GM19468 (cell line): ENCODE measurements around the gene CACNB1.

Experiments
- ATAC-seq: cut with Tn5 transposase; IDR thresholded peaks from one replicate; pipeline ENCODE4 v1.9.1; 2021; ENCODE audit warnings: mild to moderate bottlenecking, moderate library complexity, moderate number of reproducible peaks; ENCODE audit not compliant: unreplicated experiment; ENCODE audit errors: extremely low read depth

CACNB1 gene

DNA sequence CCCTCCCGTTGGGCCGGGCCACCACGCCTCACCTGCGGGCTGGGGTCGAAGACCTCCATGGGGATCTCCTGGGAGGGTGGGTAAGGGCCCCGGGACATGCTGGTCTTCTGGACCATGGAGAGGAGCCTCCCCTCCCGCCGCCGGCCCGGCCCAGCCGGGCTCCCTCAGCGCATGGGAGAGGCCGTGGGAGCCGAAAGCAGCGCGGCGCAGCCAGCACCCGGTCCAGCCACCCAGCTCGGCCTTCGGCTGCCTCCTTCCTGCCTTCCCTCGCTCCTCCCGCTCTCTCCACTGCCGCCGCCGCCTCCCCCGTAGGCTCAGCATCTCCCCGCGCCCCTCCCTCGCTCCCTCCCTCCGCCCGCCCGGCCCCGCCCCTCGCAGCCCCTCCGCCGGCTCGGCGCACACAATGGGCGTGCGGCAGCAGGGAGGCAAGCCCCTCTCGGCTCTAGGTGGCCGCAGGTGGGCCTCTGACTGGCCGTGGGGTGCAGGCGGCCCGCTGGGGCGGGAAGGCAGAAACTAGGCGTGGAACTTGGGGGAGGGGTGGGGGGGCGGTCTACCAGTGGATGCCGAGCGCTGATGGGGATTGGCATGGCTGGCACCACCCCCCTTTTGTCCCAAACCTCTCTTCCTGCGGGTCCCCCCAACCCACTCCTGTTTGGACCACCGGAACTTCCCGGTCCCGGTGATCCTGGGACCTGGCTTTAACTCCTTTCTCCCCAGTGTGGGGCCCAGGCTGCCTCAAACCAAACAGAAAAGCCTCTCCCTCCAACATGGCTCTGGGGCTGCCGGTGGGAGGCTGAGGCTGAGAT lies at the start of gene CACNB1:
CACNB1 (minus strand) TSS at position 290 of the 806 bp plus-strand sequence; CDS start at position 116, 174 bp downstream.
- ATAC-seq: no peak

DNA sequence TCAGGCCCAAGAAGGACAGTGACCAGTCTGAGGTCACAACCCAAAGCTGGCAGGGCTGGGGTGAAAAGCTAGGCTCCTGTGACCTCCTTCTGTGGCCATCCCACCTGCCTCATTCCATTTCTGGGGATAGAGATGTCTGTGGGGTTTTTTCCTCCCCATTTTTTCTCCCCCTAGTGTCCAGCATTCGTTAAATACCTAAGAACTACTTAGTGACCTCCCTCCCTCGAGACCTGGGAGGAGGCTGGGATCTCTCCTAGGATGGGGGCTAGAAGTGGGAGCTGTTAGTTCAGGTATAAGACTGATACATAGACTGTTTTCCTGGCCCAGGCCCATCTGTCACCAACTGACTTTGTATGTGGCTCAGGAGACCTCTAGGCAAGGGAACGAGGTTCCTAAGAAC lies 48.8 kb upstream of the CACNB1 start:
- no peak for ATAC-seq

DNA sequence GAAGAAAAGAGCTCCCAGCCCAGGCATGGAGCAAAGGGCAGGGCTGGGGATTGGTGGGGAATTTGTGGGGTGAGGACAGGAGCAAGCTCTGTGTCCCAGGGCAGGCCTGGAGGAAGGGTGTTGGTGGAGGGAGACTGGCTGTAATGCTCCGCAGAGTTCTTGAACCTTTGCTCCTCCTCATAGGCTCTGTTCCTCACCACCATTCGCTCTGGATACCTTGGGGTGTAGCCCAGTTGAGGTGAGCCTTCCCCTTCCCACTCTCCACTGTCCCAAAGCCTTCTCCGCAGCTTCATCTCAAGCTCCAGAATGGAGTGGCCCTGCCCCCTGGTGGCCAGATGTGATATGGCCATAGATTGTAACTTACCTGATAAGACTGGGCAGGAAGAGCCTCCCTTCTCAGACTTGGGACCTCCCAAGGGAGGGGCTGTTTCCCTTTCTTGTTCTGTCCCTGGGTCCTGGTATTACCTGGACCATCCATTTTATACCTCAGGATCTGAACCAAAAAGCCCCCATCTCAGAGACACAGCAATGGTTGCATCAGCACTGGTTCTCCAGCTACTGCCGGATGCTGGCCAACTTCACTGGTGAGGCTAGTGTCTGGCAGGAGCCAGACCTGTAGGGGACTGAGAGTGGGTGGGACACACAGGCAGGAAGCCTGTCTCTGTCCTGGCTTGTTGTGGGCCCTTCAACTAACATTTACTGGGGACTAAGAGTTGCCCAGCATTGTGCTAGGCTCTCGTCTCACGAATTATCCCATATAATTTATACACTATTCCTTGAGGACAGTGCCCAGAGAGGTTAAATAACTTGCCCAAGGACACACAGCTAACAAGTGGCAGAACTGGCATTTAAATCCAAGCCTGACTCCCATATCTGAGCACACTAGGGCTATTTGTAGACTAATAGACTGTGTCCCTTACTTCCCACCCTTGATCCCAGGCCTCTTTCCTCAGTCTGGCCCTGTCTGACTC lies 47.4 kb upstream of the CACNB1 start:
- no peak for ATAC-seq

DNA sequence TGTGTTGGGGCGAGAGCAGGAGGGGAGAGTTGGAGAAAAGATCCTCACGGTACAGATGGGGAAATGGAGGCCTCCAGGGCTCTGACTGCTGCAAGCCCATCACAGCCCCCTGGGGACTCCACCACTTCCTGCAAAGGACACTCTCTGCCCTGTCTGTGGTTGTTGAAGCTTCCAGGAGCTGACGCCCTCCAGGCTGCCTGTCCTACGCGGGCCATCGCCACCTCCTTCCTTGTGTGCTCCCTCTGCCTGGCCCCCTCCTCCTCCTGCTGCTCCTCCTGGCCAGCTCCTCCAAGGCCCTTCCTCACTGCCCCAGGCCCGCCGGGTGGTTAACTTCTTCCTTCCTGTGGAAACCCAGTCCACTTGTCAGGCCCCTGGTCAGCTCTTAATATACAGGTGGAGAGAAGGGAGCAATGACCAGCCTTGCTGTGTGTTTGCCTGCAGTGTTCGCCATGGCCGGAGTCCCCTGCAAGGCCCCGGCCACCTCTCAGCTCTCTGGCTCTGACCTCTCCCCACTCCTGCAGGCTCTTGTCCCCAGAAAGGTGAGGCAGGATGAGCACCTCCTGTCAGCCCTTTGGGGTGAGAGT lies 46.6 kb upstream of the CACNB1 start:
- no peak for ATAC-seq

DNA sequence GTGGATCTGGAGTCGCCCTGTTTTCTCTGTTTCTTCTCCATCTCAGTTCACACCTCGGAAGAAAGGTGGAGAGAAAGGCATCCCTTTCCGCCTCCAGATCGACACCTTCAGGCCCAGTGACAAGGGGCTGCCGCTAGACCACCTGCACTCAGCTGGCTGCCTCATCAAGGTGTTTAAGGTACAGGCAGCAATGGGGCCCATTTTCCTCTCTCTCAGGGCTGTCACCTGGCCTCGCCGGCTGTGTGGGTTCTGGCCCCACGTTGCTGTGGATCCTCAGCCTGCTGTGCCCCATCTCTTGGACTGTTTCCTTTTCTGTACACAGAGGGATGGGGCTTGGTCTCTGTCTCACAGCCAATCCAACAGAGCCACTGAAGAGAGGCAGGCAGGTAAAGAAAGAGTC lies 45.7 kb upstream of the CACNB1 start:
- ATAC-seq: no peak

DNA sequence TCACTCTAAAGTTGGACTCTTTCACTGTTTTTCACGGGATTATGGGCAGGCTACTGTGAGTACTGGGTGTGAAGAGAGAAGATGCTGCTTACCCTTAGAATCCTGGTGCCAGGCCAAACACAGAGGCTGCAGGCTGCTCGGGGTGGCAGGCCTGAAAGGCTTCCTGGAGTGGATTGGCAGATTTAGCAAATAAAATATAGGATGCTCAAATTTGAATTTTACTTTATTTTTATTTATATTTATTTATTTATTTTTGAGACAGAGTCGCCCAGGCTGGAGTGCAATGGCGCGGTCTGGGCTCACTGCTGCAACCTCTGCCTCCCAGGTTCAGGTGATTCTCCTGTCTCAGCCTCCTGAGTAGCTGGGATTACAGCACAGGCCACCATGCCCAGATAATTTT lies 43.2 kb upstream of the CACNB1 start:
- no peak for ATAC-seq

DNA sequence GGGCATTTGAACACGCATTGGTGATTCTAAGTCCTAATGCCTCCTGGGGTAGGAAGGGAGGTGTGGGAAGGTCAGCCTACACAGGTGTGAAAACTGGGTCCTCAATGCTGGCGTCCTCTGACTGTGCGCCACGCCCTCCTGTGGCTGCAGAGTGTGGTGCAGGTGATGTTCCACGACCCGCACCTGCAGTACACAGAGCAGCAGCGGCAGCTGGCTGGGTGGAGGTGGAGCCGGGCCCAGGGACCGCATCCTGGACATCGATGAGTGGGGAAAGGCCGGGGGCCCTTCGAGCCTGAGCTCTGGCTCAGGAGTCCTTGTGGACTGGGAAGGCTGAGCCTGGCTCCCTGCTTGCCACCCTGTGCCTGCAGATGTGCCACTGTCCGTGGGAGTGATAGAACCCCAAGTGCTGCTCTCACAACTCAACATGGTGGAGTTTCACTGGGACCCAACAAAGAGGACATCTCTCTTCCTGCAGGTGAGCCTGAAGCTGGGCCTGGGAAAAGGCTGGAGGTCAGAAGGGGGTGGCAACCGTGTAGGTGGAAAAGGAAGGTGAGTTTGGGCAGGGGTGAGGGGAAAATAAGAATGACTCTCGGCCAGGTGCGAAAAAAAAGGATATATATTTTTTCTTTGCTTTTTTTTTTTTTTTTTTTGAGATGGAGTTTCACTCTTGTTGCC lies 42.3 kb upstream of the CACNB1 start:
- no peak for ATAC-seq

DNA sequence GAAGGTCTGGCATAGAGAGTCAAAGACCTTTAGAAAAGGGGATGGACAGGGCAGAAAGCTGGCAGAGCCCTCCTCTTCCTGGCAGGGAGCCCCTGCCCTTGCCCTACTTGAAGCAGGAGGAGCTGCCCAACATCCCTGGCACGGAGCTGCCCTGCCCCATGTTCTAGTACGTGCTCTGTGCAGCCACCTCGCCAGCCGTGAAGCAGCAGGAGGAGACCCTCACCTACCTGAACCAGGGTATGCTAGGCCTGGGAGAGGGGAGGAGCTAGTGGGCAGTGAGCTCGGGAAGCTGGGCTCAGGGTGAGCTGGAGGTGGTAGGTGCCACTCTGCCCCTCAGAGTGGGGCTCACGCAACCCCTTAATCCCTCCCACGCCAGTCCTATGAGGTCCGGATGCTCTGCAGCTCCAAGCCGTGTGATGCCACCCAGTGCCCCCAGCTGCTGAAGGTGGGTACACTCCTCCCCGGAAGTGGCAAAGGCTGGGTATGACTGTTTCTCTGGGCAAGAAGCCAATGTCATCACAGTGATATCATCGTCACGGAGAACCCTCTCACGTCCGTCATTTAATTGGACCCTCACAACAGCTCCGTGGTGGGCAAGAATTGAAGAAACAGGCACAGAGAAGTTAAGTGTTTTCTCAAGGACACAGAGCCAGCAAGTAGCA lies 41.0 kb upstream of the CACNB1 start:
- ATAC-seq: no peak

DNA sequence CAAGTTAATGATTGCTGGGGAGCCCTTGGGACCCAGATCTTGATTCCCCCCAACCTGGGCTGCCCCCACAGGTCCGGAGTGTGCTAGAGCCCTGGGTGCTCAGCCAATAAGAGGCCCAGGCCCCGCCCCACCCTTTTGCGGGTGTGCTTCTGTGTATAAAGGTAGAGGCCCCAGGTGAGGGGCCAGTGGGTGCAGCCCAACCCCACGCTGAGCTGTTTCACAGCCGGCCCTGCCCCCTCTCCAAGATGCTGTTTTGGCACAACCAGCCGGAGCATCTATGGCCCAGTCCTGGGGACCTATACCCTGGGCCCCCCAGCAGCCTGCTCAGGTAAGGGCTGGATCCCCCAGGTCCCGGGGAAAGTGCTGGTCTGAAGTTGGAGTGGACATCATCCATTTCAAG lies 40.1 kb upstream of the CACNB1 start:
- ATAC-seq: no peak

DNA sequence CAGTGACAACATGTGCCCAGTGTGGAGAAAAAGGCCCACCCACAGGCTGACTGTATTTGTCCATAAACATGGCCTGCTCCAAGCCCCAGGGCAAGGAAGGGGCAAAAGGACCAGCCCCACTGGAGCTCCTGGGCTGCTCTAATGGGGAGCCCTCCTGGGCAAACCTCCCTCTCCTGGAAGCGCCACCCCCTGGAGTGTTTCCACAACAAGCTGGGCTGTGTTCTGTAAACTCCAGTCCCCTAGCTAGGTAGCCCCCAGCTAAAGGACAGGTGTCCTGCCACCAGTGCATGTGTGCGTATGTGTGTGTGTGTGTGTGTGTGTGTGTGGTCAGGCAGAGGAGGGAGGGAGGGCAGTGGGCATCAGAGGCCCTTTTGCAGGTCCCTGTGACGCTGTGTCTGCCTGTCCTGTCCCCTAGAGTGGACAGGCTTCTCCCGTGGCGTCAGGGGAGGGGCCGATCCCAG lies 39.5 kb upstream of the CACNB1 start:
- ATAC-seq: no peak

DNA sequence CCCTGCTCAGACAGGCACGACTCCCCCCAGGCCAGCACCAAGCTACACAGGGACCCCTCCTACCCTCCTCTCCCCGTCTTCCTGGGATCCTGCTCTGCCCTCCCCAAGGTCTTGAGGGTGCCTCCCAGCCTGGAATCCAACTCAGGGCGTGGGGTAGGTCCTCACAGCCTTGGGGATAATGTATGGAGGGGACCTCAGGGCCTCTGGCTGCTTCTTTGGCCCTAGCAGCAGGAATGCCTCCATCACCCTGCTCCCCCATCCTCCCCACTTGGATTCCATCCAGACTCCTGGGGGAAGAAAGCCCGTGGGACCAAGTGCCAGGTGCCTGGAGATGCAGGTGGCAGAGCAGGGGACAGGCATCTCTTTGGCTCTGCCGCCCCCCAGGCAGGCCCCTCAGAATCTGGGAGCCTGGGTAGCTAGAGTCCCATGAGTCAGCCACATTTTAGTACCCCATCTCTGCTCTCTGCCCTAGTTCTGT lies 39.0 kb upstream of the CACNB1 start:
- no peak for ATAC-seq

DNA sequence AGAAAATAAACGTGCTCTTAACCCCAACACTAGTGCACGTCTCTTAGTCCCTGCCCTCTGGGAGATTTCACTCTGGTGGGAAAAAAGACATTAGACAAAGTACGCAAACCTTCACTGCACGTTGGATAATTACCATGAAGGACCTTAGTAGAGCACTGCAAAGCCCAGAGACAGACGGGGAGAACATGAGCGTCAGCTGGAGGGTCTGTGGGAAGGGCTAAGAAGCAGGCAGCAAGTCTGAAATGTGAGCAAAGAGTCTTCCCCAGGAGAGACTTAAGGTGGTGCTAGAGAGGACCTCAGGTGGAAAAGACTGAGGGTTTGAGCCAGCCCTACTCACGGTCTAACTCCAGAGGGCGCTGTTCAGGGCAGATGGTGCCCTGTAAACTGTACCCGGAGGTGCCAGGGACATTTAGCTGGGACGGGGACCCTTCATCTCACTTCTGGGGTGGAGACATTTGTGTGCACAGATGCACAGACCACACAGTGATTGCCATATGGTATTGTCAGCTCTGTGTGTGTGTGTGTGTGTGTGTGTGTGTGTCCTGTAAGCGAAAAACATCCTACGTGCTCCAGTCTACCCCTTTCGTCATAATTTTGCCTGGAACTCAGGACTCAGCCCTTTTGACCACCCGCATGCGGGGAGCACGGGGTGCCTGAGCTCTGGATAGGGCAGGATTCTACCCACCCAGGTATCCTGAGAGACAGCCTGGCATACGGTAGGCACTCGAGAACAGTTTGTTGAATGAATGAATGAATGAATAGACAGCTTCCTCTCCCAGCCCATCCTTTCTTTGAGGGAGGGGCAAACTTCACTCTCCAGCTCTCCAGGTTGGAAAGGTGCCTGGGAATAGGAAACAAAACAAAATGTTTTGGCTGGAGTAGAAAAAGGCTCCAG lies 38.3 kb upstream of the CACNB1 start:
- no peak for ATAC-seq

DNA sequence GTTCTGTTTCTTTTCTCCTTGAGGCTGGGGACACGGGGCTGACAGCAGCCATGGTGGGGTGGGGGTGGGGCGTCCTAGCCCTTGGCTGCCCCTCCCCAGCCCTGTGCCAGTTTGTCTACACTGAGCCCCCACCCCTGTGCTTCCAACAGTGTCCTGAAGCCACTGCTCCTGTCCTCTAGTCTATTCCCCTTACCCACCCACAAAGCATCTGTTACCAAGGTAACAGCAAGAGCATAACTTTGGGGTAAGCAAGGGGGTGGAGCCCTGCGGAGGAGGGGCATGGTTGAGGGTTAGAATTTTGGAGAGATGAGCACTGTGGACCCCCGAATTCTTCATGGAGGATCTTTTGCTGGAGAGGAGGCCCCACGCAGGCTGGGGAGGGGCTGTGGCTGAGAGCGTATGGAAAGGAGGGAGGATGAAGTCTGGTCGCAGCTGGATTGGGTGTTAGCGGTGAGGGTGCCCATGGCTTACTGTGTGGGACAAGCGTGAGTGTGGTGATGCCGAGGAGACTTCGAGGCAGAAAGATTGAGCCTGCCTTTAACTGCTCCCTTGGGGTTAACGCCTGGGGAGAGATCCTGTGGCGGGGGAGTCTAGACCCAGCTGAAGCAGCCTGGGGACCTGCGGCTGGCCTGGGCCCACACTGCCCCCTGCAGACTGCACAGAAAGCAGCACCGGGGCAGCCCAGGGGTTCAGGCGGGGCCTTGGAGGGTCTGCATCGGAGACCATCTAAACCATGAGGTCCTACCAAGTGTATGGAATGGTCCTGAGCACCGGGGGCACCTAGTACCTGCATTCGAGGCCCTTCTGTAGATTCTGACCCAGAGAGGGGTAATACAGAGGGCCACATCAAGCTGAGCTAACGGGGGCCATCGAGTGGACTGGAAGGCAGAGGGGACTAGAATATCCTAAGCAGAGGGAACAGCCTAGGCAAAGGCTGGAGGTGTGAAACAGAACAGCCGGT lies 34.4 kb upstream of the CACNB1 start:
- no peak for ATAC-seq

DNA sequence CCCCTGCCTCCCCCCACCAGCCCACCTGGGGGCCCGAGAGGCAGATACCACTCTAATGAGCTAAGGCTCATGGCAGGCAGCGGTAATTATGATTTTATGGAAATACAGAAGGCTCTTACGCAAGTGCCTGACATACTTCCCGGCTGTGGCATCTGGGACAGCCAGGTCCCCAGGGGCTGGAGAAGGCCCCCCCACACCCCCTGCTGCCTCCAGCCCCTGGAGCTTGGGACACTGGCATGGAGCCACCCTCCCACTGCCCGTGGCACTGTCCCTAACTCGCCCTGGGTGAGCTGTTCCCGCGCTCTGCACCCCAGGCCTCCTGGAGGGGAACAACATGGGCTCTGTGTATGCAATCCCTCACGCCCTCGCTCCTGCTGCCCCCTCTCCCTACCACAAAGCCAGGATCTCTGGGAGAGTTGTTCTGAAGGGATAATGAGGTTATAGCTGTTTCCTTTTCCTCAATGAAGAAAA lies 33.7 kb upstream of the CACNB1 start:
- ATAC-seq: no peak

DNA sequence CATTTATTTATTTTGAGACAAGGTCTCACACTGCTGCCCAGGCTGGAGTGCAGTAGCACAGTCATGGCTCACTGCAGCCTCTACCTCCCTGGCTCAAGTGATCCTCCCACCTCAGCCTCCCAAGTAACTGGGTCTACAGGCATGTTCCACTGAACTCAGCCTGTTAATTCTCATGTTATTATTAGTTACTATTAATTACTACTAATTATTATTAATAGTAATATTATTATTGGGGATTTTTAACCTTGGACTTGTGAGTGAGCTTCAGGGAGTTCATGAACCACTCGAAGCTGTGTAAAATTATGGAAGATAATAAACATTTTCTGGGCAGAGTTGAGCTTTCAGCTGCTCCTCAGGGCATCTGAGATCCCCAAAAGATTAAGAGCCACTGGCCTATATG lies 32.9 kb upstream of the CACNB1 start:
- ATAC-seq: no peak

DNA sequence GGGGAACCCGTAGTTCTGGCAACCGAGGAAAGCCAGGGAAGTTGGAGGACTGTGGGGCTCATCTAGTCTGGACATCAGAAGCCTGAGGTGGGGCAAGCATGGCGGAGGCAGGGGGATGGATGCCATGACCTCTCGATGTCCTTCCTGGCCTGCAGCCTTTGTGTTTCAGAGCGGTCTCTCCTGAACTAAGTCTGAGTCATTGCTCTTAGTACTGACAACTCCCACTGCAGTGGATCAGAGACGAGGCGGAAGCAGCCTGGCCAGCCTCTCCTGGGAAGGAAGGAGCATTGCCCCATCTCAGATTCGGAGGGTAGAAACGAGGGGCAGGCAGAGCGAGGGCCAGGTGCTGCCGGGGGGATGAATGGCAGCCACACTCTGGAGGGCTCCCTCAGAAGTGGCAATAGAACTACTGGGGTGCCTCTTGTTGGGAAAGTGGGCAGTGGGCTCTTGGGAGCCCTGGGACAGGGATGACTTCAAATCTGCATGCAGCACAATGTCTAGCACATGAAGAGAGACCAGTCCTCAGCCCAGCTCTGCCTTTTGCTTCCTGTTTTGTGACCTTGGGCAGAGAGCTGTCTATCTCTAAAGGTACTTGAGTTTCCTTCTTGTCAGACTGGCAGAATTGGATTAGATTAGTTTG lies 31.9 kb upstream of the CACNB1 start:
- no peak for ATAC-seq

DNA sequence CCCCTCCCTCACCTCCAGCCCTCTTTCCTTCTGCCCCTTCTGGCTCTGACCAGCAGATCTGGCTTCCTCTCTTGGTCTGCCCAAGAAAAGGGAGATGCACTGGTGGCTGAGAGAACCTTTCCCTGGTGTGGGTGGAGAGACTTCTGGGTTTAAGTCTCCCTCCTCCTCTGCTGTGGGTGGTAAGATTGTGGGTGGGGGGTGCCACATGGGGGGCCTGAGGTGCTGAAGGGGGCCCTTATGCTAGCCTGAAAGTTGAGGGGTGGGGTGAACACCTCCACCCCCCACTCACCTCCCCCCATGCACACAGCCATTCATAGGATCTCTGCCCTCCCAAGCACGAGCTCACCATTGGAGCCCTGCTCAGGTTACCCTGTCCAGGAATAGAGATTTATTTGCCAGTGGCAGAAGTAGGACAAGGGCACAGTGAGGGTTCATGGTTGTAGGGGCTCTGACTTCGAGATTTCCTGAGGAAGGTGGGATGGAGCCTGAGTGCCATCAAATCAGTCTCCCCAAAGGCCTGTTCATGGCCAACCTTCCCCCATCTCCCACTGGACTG lies 30.0 kb upstream of the CACNB1 start:
- ATAC-seq: no peak
